Caco-2 (cell line): ENCODE measurements around the gene GTF3C6. TPM values are rescaled to one million over a fixed set of nuclear protein-coding genes. Genes with fewer than 3 reads are reported as not detected.

Experiments used
- BruUV-seq: library from RNA; stranded (reverse); fragments of 400-500 nt; replicated peaks from 2 replicates; lab custom pipeline; 2021; lab: Mats Ljungman, UMichigan
- CTCF ChIA-PET: fragments of 300-600 bp; sonication (Branson Sonifier 250); formaldehyde crosslinking; loops from one replicate; lab custom pipeline; 2022; ENCODE audit warnings: antibody characterized with exemption; lab: Charles Lee
- POLR2A ChIA-PET: fragments of 300-600 bp; sonication (Branson Sonifier 250); formaldehyde crosslinking; loops from one replicate; lab custom pipeline; 2022; ENCODE audit warnings: antibody characterized with exemption; lab: Charles Lee
- DNase-seq, 2 experiments: peaks; one replicate each; pipeline versions ENCODE4 v3.0.0 to v3.0.0-alpha.2; 2020 to 2022
- H3K27me3 ChIP-seq: replicated peaks from 2 replicates; pipeline ENCODE4 v1.6.0; 2011; ENCODE audit warnings: low read length; ENCODE audit not compliant: control insufficient read depth, insufficient read depth
- H3K36me3 ChIP-seq: 2 replicates; pipeline ENCODE4 v1.5.1; 2011; ENCODE audit warnings: low read length; ENCODE audit not compliant: control insufficient read depth, insufficient read depth
- H3K4me1 ChIP-seq: fragments of 250-450 bp; sonication (Bioruptor Pico); 2 replicates; pipeline ENCODE4 v1.5.1; 2020; ENCODE audit warnings: mild to moderate bottlenecking
- H3K4me3 ChIP-seq: 2 replicates; pipeline ENCODE4 v1.5.1; 2011; ENCODE audit warnings: low read depth, mild to moderate bottlenecking, control low read depth, low read length
- H3K9me3 ChIP-seq: fragments of 250-450 bp; sonication (Bioruptor Pico); 2 replicates; pipeline ENCODE4 v1.5.1; 2020; ENCODE audit warnings: mild to moderate bottlenecking, moderate library complexity
- H3K27ac Mint-ChIP-seq: one replicate; pipeline ENCODE4 v1.8.0; 2022; ENCODE audit warnings: mixed read lengths; ENCODE audit not compliant: unreplicated experiment
- H3K27me3 Mint-ChIP-seq: one replicate; pipeline ENCODE4 v1.8.0; 2022; ENCODE audit warnings: mixed read lengths; ENCODE audit not compliant: insufficient read depth, unreplicated experiment
- H3K36me3 Mint-ChIP-seq: one replicate; pipeline ENCODE4 v1.8.0; 2022; ENCODE audit warnings: mild to moderate bottlenecking, mixed read lengths; ENCODE audit not compliant: insufficient read depth, unreplicated experiment
- H3K4me1 Mint-ChIP-seq: one replicate; pipeline ENCODE4 v1.8.0; 2022; ENCODE audit warnings: low read depth, mixed read lengths; ENCODE audit not compliant: unreplicated experiment
- H3K4me3 Mint-ChIP-seq: one replicate; pipeline ENCODE4 v1.8.0; 2022; ENCODE audit warnings: mild to moderate bottlenecking, moderate library complexity, mixed read lengths; ENCODE audit not compliant: unreplicated experiment
- H3K9me3 Mint-ChIP-seq: one replicate; pipeline ENCODE4 v1.8.0; 2022; ENCODE audit warnings: mixed read lengths; ENCODE audit not compliant: unreplicated experiment
- intact Hi-C: fragments of 100-400 bp; cut with micrococcal nuclease; formaldehyde crosslinking; loops from one replicate; pipeline ENCODE4 v1.10.0; 2022; ENCODE audit not compliant: unreplicated experiment
- total RNA-seq: library from RNA; stranded (reverse); gene quantifications from 2 replicates; pipeline ENCODE4 v1.2.3, GENCODE V29; 2022
- TF ChIP-seq, protein P1 (sequence below), 2 experiments: fragments of 200-600 bp in 1 of 2; IDR thresholded peaks; 1 replicate in 1 of 2; 2 replicates in 1 of 2; pipeline versions ENCODE4 v1.5.1 to v1.8.0; 2011 to 2022; ENCODE audit warnings: antibody characterized with exemption in 1 of 2, control low read depth in 1 of 2, inconsistent platforms in 1 of 2, low read depth in 1 of 2, low read length in 1 of 2, mild to moderate bottlenecking in 1 of 2, moderate library complexity in 1 of 2; ENCODE audit not compliant: insufficient read depth in 1 of 2, severe bottlenecking in 1 of 2, unreplicated experiment in 1 of 2

GTF3C6 gene
- total RNA-seq, 1 experiment from 2014 or later, result 114 TPM

- Histone ChIP-seq H3K4me3 (no peak overlapping the region), H3K27me3 (no peaks in the 10 kb centered on the region), H3K4me1 (no peaks in the 10 kb centered on the region), H3K9me3 (no peaks in the 10 kb centered on the region), H3K36me3 (no peaks in the 10 kb centered on the region)
- POLR2A ChIA-PET, result no interaction called here
- no peak for DNase-seq
- TF ChIP-seq, protein P1, sequence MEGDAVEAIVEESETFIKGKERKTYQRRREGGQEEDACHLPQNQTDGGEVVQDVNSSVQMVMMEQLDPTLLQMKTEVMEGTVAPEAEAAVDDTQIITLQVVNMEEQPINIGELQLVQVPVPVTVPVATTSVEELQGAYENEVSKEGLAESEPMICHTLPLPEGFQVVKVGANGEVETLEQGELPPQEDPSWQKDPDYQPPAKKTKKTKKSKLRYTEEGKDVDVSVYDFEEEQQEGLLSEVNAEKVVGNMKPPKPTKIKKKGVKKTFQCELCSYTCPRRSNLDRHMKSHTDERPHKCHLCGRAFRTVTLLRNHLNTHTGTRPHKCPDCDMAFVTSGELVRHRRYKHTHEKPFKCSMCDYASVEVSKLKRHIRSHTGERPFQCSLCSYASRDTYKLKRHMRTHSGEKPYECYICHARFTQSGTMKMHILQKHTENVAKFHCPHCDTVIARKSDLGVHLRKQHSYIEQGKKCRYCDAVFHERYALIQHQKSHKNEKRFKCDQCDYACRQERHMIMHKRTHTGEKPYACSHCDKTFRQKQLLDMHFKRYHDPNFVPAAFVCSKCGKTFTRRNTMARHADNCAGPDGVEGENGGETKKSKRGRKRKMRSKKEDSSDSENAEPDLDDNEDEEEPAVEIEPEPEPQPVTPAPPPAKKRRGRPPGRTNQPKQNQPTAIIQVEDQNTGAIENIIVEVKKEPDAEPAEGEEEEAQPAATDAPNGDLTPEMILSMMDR (IDR thresholded peaks at IDR 0.05; ENCODE audit: insufficient read depth in 1 of 2, low read depth in 1 of 2, low read length in 1 of 2, severe bottlenecking in 1 of 2, unreplicated experiment in 1 of 2), result no peak
- no peak overlapping the region for H3K4me3 Mint-ChIP-seq
- no peaks in the 10 kb centered on the region for H3K36me3 Mint-ChIP-seq
- no peaks in the 10 kb centered on the region for H3K9me3 Mint-ChIP-seq
- CTCF ChIA-PET, result no interaction called here
- no peaks in the 10 kb centered on the region for H3K4me1 Mint-ChIP-seq
- no peak overlapping the region for H3K27ac Mint-ChIP-seq
- no TSS peak for BruUV-seq
- intact Hi-C loops, result no loop called here
- H3K27me3 Mint-ChIP-seq, result no peaks in the 10 kb centered on the region
Measured at GRCh38 chr6:110939429-110940200, 18.9 kb upstream of the GTF3C6 start.

DNA sequence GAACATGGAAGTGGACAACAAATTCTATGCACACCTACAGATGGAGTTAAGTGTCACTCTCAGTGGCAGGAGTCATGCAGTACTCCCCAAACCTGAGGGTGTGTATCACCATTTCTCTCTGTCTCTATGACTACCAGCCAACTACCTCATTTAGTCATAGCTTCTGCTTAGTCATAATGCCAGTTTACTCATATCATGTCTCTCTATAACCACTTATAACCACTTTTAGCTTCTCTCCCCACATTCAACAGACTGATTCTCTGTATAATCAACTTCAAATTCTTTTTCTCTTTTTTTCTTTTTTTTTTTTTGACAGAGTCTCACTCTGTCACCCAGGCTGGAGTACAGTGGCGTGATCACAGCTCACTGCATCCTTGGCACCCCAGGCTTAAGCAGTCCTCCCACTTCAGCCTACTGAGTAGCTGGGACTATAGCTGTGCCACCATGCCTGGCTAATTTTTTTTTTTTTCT is 13.8 kb upstream of the GTF3C6 start:
- Mint-ChIP-seq H3K27me3 (no peaks in the 10 kb centered on the region), H3K36me3 (no peaks in the 10 kb centered on the region), H3K9me3 (no peaks in the 10 kb centered on the region), H3K4me1 (no peaks in the 10 kb centered on the region), H3K4me3 (no peak overlapping the region), H3K27ac (no peak overlapping the region)
- ChIA-PET POLR2A (interaction anchor here (0.6 kb wide), 1 partner anchor 129 kb away, joined by 3 read pairs; no protein-coding TSS in a partner anchor), CTCF (no interaction called here)
- no TSS peak for BruUV-seq
- H3K4me3 ChIP-seq, result no peak overlapping the region
- no peaks in the 10 kb centered on the region for H3K4me1 ChIP-seq
- no peaks in the 10 kb centered on the region for H3K36me3 ChIP-seq
- no peak for DNase-seq
- H3K27me3 ChIP-seq, result no peaks in the 10 kb centered on the region
- H3K9me3 ChIP-seq, result no peaks in the 10 kb centered on the region
- intact Hi-C loops, result no loop called here
- TF ChIP-seq, protein P1 (IDR thresholded peaks at IDR 0.05; ENCODE audit: insufficient read depth in 1 of 2, low read depth in 1 of 2, low read length in 1 of 2, severe bottlenecking in 1 of 2, unreplicated experiment in 1 of 2), result no peak

GRCh38 chr6:110946498-110946897 is 12.0 kb upstream of the GTF3C6 start:
- H3K27me3 ChIP-seq, result no peaks in the 10 kb centered on the region
- POLR2A ChIA-PET, result interaction anchor here (1.2 kb wide), 1 partner anchor 70 kb away, joined by 3 read pairs; no protein-coding TSS in a partner anchor

More at GRCh38 chr6:110946498-110946897, 12.0 kb upstream of the GTF3C6 start:
- H3K4me3 Mint-ChIP-seq, result no peak overlapping the region
- no TSS peak for BruUV-seq
- no peak overlapping the region for H3K27ac Mint-ChIP-seq
- intact Hi-C loops, result no loop called here
- CTCF ChIA-PET, result interaction anchor here (0.5 kb wide), 1 partner anchor 278 kb away, joined by 3 read pairs; no protein-coding TSS in a partner anchor
- TF ChIP-seq, protein P1 (IDR thresholded peaks at IDR 0.05; ENCODE audit: insufficient read depth in 1 of 2, low read depth in 1 of 2, low read length in 1 of 2, severe bottlenecking in 1 of 2, unreplicated experiment in 1 of 2), result no peak
- no peak for DNase-seq
- Histone ChIP-seq H3K4me3 (no peak overlapping the region), H3K36me3 (no peaks in the 10 kb centered on the region), H3K4me1 (peaks cover 7% of the 10 kb centered on the region), H3K9me3 (no peaks in the 10 kb centered on the region)
- no peaks in the 10 kb centered on the region for H3K36me3 Mint-ChIP-seq
- H3K4me1 Mint-ChIP-seq, result peaks cover 9% of the 10 kb centered on the region
- no peaks in the 10 kb centered on the region for H3K27me3 Mint-ChIP-seq
- H3K9me3 Mint-ChIP-seq, result no peaks in the 10 kb centered on the region
